ENCODE data around the gene USHBP1. TPM values are rescaled to one million over a fixed set of nuclear protein-coding genes. Genes with fewer than 3 reads are reported as not detected.

The USHBP1 gene
- total and polyA plus RNA-seq, 12 donors = 0.71 to 23.6 (median 5.3) TPM

GRCh38 chr19:17236811-17237543, 27.6 kb downstream of the USHBP1 start:
- Histone ChIP-seq H3K27ac (peak overlapping the region in 3 of 5 donors; percentile 19 to 89 (median 68)), H3K36me3 (replicated peaks in 1 of 2) (peaks cover 0 to 30% of the 10 kb centered on the region in 2 donors), H3K27me3 (no peaks in the 10 kb centered on the region), H3K9me3 (replicated peaks in 1 of 3) (no peaks in the 10 kb centered on the region), H3K4me1 (replicated peaks in 1 of 2) (peaks cover 21 to 23% of the 10 kb centered on the region in 2 donors), H3K4me3 (no peak overlapping the region)
- 85 to 89% (median 86%) methylated on average over 13 to 18 of the region's 18 CpGs for WGBS, 4 donors
- intact Hi-C loops (cut with DNase I) = no loop called here
- DNase-seq = no peak
- TF ChIP-seq CTCF (IDR thresholded peaks at IDR 0.05) = no peak
- no peak for TF ChIP-seq POLR2A (IDR thresholded peaks at IDR 0.05)

- intact Hi-C loops (cut with DNase I) = no loop called here
- 7 to 16% (median 12%) methylated on average over 5 to 25 of the region's 27 CpGs for WGBS, 4 donors
Observed at GRCh38 chr19:17235971-17236777, 28.4 kb downstream of the USHBP1 start.

GRCh38 chr19:17235300-17235970, 29.1 kb downstream of the USHBP1 start:
- Histone ChIP-seq H3K27me3 (no peaks in the 10 kb centered on the region), H3K4me3 (peak overlapping the region in 2 of 4 donors; percentile 10 to 86), H3K36me3 (replicated peaks in 1 of 2) (peaks cover 0 to 37% of the 10 kb centered on the region in 2 donors), H3K4me1 (replicated peaks in 1 of 2) (peaks cover 21 to 23% of the 10 kb centered on the region in 2 donors), H3K9me3 (replicated peaks in 1 of 3) (no peaks in the 10 kb centered on the region), H3K27ac (peak overlapping the region; percentile 5 to 89 (median 46))
- DNase-seq = peak; percentile 68 to 80 (median 73)
- WGBS, 4 donors = 0 to 14% (median 2%) methylated on average over 5 to 80 of the region's 80 CpGs
- intact Hi-C loops (cut with DNase I) = no loop called here
- TF ChIP-seq POLR2A (IDR thresholded peaks at IDR 0.05) (no peak), CTCF (IDR thresholded peaks at IDR 0.05) (peak in 3 of 6 experiments; percentile 13 to 43 (median 43))

More at GRCh38 chr19:17235971-17236777, 28.4 kb downstream of the USHBP1 start:
- Histone ChIP-seq H3K27me3 (no peaks in the 10 kb centered on the region), H3K36me3 (replicated peaks in 1 of 2) (peaks cover 0 to 37% of the 10 kb centered on the region in 2 donors), H3K9me3 (replicated peaks in 1 of 3) (no peaks in the 10 kb centered on the region), H3K4me3 (peak overlapping the region in 2 of 4 donors; percentile 10 to 86), H3K27ac (peak overlapping the region in 3 of 5 donors; percentile 46 to 89 (median 88)), H3K4me1 (replicated peaks in 1 of 2) (peaks cover 21 to 23% of the 10 kb centered on the region in 2 donors)
- DNase-seq = peak in 3 of 7 donors; percentile 35 to 42 (median 38)
- TF ChIP-seq POLR2A (IDR thresholded peaks at IDR 0.05) (no peak), CTCF (IDR thresholded peaks at IDR 0.05) (no peak)
